Astrocyte (in vitro differentiated cells and primary cell): ENCODE data around the gene HSPBP1. TPM values are rescaled to one million over a fixed set of nuclear protein-coding genes. Genes with fewer than 3 reads are reported as not detected.

Experiments
- DNase-seq: peaks from one replicate; pipeline ENCODE4 v3.0.0-alpha.2; 2010; ENCODE audit warnings: low read depth
- FAIRE-seq: peaks from 2 replicates; lab custom pipeline; 2011; peaks lifted over from hg19 to GRCh38; lab: Jason Lieb, UNC
- H2AFZ ChIP-seq: 2 replicates; pipeline ENCODE4 v1.6.0; 2012; ENCODE audit warnings: low read depth, low read length, inconsistent platforms
- H3K27ac ChIP-seq: 2 replicates; pipeline ENCODE4 v1.5.1; 2011; ENCODE audit warnings: low read depth, low read length, inconsistent platforms
- H3K27me3 ChIP-seq: 2 replicates; pipeline ENCODE4 v1.6.0; 2011; ENCODE audit warnings: low read length, inconsistent platforms; ENCODE audit not compliant: insufficient read depth
- H3K36me3 ChIP-seq: 2 replicates; pipeline ENCODE4 v1.5.1; 2011; ENCODE audit warnings: low read length, inconsistent platforms; ENCODE audit not compliant: insufficient read depth
- H3K4me1 ChIP-seq: 2 replicates; pipeline ENCODE4 v1.5.1; 2011; ENCODE audit warnings: low read length, inconsistent platforms; ENCODE audit not compliant: insufficient read depth
- H3K4me2 ChIP-seq: 2 replicates; pipeline ENCODE4 v1.6.0; 2012; ENCODE audit warnings: low read length, inconsistent platforms
- H3K4me3 ChIP-seq: 2 replicates; pipeline ENCODE4 v1.5.1; 2011; ENCODE audit warnings: low read depth, mild to moderate bottlenecking, low read length, inconsistent platforms; ENCODE audit not compliant: insufficient read depth
- H3K79me2 ChIP-seq: 2 replicates; pipeline ENCODE4 v1.6.0; 2012; ENCODE audit warnings: mild to moderate bottlenecking, low read length, inconsistent platforms; ENCODE audit not compliant: insufficient read depth
- H3K9ac ChIP-seq: 2 replicates; pipeline ENCODE4 v1.6.0; 2012; ENCODE audit warnings: mild to moderate bottlenecking, low read length, inconsistent platforms
- H3K9me3 ChIP-seq: 2 replicates; pipeline ENCODE4 v1.5.1; 2012; ENCODE audit warnings: low read depth, mild to moderate bottlenecking, low read length, inconsistent platforms; ENCODE audit not compliant: insufficient read depth
- H4K20me1 ChIP-seq: 2 replicates; pipeline ENCODE4 v1.6.0; 2012; ENCODE audit warnings: low read length, inconsistent platforms; ENCODE audit not compliant: insufficient read depth
- H3K27ac Mint-ChIP-seq: one replicate; pipeline ENCODE4 v1.8.0; 2021; ENCODE audit warnings: mild to moderate bottlenecking, mixed read lengths; ENCODE audit not compliant: unreplicated experiment
- H3K27me3 Mint-ChIP-seq: one replicate; pipeline ENCODE4 v1.8.0; 2021; ENCODE audit warnings: low read depth, mixed read lengths; ENCODE audit not compliant: unreplicated experiment
- H3K36me3 Mint-ChIP-seq: one replicate; pipeline ENCODE4 v1.8.0; 2021; ENCODE audit warnings: low read depth, mixed read lengths; ENCODE audit not compliant: unreplicated experiment
- H3K4me1 Mint-ChIP-seq: one replicate; pipeline ENCODE4 v1.8.0; 2021; ENCODE audit warnings: low read depth, mixed read lengths; ENCODE audit not compliant: unreplicated experiment
- H3K4me3 Mint-ChIP-seq: one replicate; pipeline ENCODE4 v1.8.0; 2021; ENCODE audit warnings: mild to moderate bottlenecking, moderate library complexity, mixed read lengths; ENCODE audit not compliant: unreplicated experiment
- H3K9me3 Mint-ChIP-seq: one replicate; pipeline ENCODE4 v1.8.0; 2021; ENCODE audit warnings: mild to moderate bottlenecking, mixed read lengths; ENCODE audit not compliant: unreplicated experiment
- EZH2 ChIP-seq: IDR thresholded peaks from 2 replicates; pipeline ENCODE4 v1.6.1; 2012; ENCODE audit warnings: mild to moderate bottlenecking, low read length, inconsistent platforms; ENCODE audit not compliant: insufficient read depth
- total RNA-seq: library from RNA; stranded (reverse); gene quantifications from 2 replicates; pipeline ENCODE4 v1.2.1, GENCODE V29; 2021
- TF ChIP-seq, protein P1 (sequence below): IDR thresholded peaks from 2 replicates; pipeline ENCODE4 v1.5.1; 2011; ENCODE audit warnings: low read depth, mild to moderate bottlenecking, inconsistent platforms, low read length, moderate library complexity; ENCODE audit not compliant: insufficient read depth

The HSPBP1 gene
- total RNA-seq, 1 donor from 2014 or later = 34.8 TPM

DNA sequence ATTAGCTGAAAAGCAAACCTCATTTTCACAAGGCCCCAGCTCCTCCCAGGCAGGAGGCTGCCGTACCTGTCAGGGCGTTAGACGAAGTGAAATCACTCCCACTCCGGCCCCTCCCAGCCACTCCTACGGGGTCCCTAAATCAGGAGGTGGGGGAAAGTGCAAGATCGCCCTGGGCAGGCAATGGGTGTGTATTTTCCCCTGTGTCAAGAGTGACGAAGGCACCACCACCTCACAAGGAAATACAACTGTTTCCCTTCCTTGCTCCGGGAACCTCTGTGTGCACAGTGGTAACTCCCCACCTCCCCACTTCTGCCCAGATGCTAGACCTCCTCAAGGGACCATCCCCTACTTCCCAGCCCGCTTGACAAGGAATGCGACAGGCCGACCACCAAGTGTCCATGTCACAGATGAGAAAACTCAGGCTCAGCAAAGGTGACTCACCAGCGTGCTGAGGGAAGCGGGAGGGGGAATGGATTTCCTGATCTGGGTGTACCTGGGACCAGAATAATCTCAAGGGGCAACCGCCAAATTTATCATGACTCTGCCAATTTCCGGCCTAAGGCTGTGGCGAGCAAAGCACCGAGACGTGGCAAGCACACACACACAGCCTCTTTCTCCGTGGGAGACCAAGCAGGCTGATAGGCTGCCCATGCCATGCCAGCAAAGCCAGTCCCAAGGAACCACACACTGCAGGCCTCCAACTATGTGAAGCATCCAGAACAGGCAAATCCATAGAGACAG lies 28.4 kb downstream of the HSPBP1 start:
- no peak for FAIRE-seq
- peak overlapping the region; percentile 6 for H3K27ac ChIP-seq
- H3K4me2 ChIP-seq = peak overlapping the region; percentile 47
- no peak overlapping the region for H2AFZ ChIP-seq
- no peaks in the 10 kb centered on the region for H3K27me3 ChIP-seq
- H3K4me3 ChIP-seq = no peak overlapping the region
- H3K79me2 ChIP-seq = peaks cover 100% of the 10 kb centered on the region
- Mint-ChIP-seq H3K27me3 (no peaks in the 10 kb centered on the region), H3K4me1 (peaks cover 34% of the 10 kb centered on the region), H3K36me3 (peaks cover 8% of the 10 kb centered on the region), H3K27ac (peak overlapping the region; percentile 72), H3K4me3 (peak overlapping the region; percentile 62), H3K9me3 (no peaks in the 10 kb centered on the region)
- peaks cover 31% of the 10 kb centered on the region for H3K4me1 ChIP-seq
- no peaks in the 10 kb centered on the region for H3K36me3 ChIP-seq
- peaks cover 100% of the 10 kb centered on the region for H4K20me1 ChIP-seq
- TF ChIP-seq, protein P1, sequence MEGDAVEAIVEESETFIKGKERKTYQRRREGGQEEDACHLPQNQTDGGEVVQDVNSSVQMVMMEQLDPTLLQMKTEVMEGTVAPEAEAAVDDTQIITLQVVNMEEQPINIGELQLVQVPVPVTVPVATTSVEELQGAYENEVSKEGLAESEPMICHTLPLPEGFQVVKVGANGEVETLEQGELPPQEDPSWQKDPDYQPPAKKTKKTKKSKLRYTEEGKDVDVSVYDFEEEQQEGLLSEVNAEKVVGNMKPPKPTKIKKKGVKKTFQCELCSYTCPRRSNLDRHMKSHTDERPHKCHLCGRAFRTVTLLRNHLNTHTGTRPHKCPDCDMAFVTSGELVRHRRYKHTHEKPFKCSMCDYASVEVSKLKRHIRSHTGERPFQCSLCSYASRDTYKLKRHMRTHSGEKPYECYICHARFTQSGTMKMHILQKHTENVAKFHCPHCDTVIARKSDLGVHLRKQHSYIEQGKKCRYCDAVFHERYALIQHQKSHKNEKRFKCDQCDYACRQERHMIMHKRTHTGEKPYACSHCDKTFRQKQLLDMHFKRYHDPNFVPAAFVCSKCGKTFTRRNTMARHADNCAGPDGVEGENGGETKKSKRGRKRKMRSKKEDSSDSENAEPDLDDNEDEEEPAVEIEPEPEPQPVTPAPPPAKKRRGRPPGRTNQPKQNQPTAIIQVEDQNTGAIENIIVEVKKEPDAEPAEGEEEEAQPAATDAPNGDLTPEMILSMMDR = no peak
- TF ChIP-seq EZH2 = no peak
- H3K9me3 ChIP-seq = no peaks in the 10 kb centered on the region
- peak; percentile 55 for DNase-seq
- peak overlapping the region; percentile 16 for H3K9ac ChIP-seq

DNA sequence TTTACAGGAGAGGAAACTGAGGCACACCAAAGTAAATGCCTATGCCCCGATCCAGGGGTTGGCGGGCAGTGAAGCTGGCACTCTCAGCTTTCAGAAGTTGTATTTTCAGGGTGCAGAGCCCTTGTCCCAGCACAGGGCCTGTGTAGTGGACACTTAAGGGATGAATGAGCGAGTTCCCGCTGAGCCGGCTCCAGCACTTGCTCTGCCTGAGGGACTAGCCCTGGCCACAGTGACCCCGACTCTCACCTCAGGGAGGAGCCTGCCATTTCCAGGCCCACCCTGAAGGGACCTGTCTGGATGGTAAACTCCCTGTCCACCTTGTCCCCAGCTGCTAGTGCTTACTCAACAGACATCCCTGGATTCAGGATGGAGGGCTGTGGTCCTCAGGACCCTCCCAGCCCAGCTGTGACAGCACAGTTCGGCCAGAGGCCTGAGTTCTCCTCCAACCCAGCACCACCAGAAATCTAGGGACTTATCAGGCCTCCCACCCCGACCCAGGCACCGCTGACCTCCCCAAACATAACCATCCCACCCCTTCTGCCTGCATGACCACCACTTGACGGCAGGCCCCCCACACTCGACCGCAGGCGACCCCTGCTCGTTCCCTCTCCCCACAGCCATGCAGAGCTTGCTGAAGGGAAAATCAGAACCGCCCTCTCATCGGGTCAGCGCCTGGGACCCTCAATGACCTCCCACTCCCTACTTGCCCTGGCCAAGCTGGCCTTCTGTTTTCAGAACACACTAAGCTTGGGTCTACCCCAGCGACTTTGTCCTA lies 29.5 kb downstream of the HSPBP1 start:
- H3K27me3 Mint-ChIP-seq = no peaks in the 10 kb centered on the region
- DNase-seq (no peak), FAIRE-seq (no peak)
- no peaks in the 10 kb centered on the region for H3K9me3 ChIP-seq
- H3K4me1 ChIP-seq = peaks cover 21% of the 10 kb centered on the region
- TF ChIP-seq EZH2 = no peak
- TF ChIP-seq, protein P1 = no peak
- no peak overlapping the region for H3K27ac ChIP-seq
- H3K27ac Mint-ChIP-seq = no peak overlapping the region
- H3K4me3 Mint-ChIP-seq = no peak overlapping the region
- no peaks in the 10 kb centered on the region for H3K27me3 ChIP-seq
- H4K20me1 ChIP-seq = peaks cover 97% of the 10 kb centered on the region
- H3K4me2 ChIP-seq = no peak overlapping the region
- H3K4me3 ChIP-seq = no peak overlapping the region
- H3K36me3 Mint-ChIP-seq = peaks cover 8% of the 10 kb centered on the region
- peaks cover 95% of the 10 kb centered on the region for H3K79me2 ChIP-seq
- no peaks in the 10 kb centered on the region for H3K36me3 ChIP-seq
- no peak overlapping the region for H2AFZ ChIP-seq
- H3K9me3 Mint-ChIP-seq = no peaks in the 10 kb centered on the region
- peaks cover 25% of the 10 kb centered on the region for H3K4me1 Mint-ChIP-seq
- H3K9ac ChIP-seq = no peak overlapping the region
